Keratinocyte (primary cell): Measurements from ENCODE around the gene STRAP. TPM values are rescaled to one million over a fixed set of nuclear protein-coding genes. Genes with fewer than 3 reads are reported as not detected.

Experiments
- DNase-seq: peaks from one replicate; pipeline ENCODE4 v3.0.0-alpha.2; 2011; ENCODE audit warnings: low read depth, missing footprints, low spot score
- FAIRE-seq: peaks from 2 replicates; lab custom pipeline; 2011; peaks lifted over from hg19 to GRCh38; lab: Jason Lieb, UNC
- H2AFZ ChIP-seq: 2 replicates; pipeline ENCODE4 v1.6.0; 2012; ENCODE audit warnings: low read length, control low read depth, inconsistent platforms; ENCODE audit not compliant: control insufficient read depth
- H3K27ac ChIP-seq: 2 replicates; pipeline ENCODE4 v1.5.1; 2011; ENCODE audit warnings: low read length; ENCODE audit not compliant: control insufficient read depth, insufficient read depth
- H3K27me3 ChIP-seq: 3 replicates; pipeline ENCODE4 v1.6.0; 2011; ENCODE audit warnings: low read length; ENCODE audit not compliant: control insufficient read depth, insufficient read depth; ENCODE audit errors: extremely low read depth
- H3K36me3 ChIP-seq, 2 experiments: 2 replicates in 1 of 2; 3 replicates in 1 of 2; pipeline ENCODE4 v1.5.1; 2011; ENCODE audit warnings: low read length in 2 of 2, mild to moderate bottlenecking in 1 of 2; ENCODE audit not compliant: control insufficient read depth in 2 of 2, insufficient read depth in 2 of 2; ENCODE audit errors: extremely low read depth in 1 of 2
- H3K4me1 ChIP-seq: 3 replicates; pipeline ENCODE4 v1.5.1; 2011; ENCODE audit warnings: low read length; ENCODE audit not compliant: control insufficient read depth, insufficient read depth; ENCODE audit errors: extremely low read depth
- H3K4me2 ChIP-seq: 3 replicates; pipeline ENCODE4 v1.6.0; 2011; ENCODE audit warnings: low read depth, low read length; ENCODE audit not compliant: control insufficient read depth, insufficient read depth; ENCODE audit errors: extremely low read depth
- H3K4me3 ChIP-seq, 3 experiments: fragments of 200-600 bp in 1 of 3; sonication (generic) in 1 of 3; 2 replicates in 2 of 3; 3 replicates in 1 of 3; pipeline ENCODE4 v1.5.1; 2011 to 2016; ENCODE audit warnings: low read length in 3 of 3, mild to moderate bottlenecking in 3 of 3, control low read depth in 2 of 3, inconsistent platforms in 1 of 3, low read depth in 1 of 3, mixed read lengths in 1 of 3, mixed run types in 1 of 3, moderate library complexity in 1 of 3; ENCODE audit not compliant: control insufficient read depth in 2 of 3, insufficient read depth in 2 of 3; ENCODE audit errors: extremely low read depth in 1 of 3
- H3K79me2 ChIP-seq: 2 replicates; pipeline ENCODE4 v1.6.0; 2012; ENCODE audit warnings: low read length; ENCODE audit not compliant: control insufficient read depth, insufficient read depth
- H3K9ac ChIP-seq: 3 replicates; pipeline ENCODE4 v1.6.0; 2011; ENCODE audit warnings: low read length; ENCODE audit not compliant: control insufficient read depth, insufficient read depth; ENCODE audit errors: extremely low read depth
- H3K9me1 ChIP-seq: 3 replicates; pipeline ENCODE4 v1.6.0; 2011; ENCODE audit warnings: low read length; ENCODE audit not compliant: control insufficient read depth, insufficient read depth; ENCODE audit errors: extremely low read depth
- H3K9me3 ChIP-seq: 2 replicates; pipeline ENCODE4 v1.5.1; 2012; ENCODE audit warnings: low read depth, low read length; ENCODE audit not compliant: control insufficient read depth
- H4K20me1 ChIP-seq: 3 replicates; pipeline ENCODE4 v1.6.0; 2011; ENCODE audit warnings: low read length; ENCODE audit not compliant: control insufficient read depth, insufficient read depth; ENCODE audit errors: extremely low read depth
- EZH2 ChIP-seq: IDR thresholded peaks from one replicate; pipeline ENCODE4 v1.6.1; 2012; ENCODE audit warnings: inconsistent platforms, mild to moderate bottlenecking, low read length, moderate library complexity
- dilution Hi-C: fragments of 300-500 bp; cut with MboI; formaldehyde crosslinking; loops from one replicate; pipeline ENCODE4 v1.7.0; 2020; ENCODE audit warnings: low sequenced_read_pairs; ENCODE audit not compliant: extremely low pct_ligation_motif_present
- polyA plus RNA-seq, 5 experiments: library from polyadenylated mRNA; depleted of rRNA in 3 of 5; stranded (reverse) in 3 of 5; stranded (forward) in 1 of 5; unstranded in 1 of 5; fragments of >200 nt; gene quantifications; 1 replicate in 1 of 5; 2 replicates in 3 of 5; 3 replicates in 1 of 5; pipeline versions ENCODE4 v1.2.1 to v1.2.3, GENCODE V29; 2011 to 2012; ENCODE audit warnings: missing spikeins in 2 of 5, low read depth in 1 of 5, low replicate concordance in 1 of 5
- TF ChIP-seq, protein P1 (sequence below), 3 experiments: IDR thresholded peaks in 1 of 3; conservative IDR thresholded peaks in 1 of 3; optimal IDR thresholded peaks in 1 of 3; 2 replicates in 2 of 3; 3 replicates in 1 of 3; pipeline versions ENCODE3 to v1.5.1; 2011; ENCODE audit warnings: low read length in 3 of 3, mild to moderate bottlenecking in 3 of 3, moderate library complexity in 2 of 3, control low read depth in 1 of 3, inconsistent platforms in 1 of 3; ENCODE audit not compliant: insufficient read depth in 2 of 3; ENCODE audit errors: extremely low read depth in 1 of 3

STRAP gene
- polyA plus RNA-seq, 1 donor (not counting 4 experiments of a cell fraction or from before 2014, with no cell fraction given) = 210 TPM

DNA sequence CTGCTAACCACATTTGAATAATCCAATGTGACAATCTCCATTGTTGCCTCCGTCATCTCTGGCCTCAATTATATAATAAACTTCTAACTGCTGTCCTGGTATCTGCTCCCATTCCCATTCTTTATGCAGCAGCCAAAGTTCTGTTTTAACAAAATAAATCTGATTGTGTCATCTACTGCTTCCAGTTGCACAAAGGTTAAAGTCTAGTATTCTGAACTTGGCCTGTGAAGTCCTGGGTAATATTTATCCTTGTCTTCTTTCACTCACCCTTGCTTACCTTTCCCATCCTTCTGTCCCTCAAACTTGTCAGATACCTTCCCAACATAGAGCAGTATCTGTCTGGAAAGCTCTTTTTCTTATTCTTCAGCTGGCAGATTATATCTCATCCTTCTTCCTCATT, 19.3 kb upstream of the STRAP start:
- no peak overlapping the region for H3K27ac ChIP-seq
- no peak overlapping the region for H3K9ac ChIP-seq
- no peaks in the 10 kb centered on the region for H3K4me1 ChIP-seq
- H3K9me1 ChIP-seq = no peaks in the 10 kb centered on the region
- no peaks in the 10 kb centered on the region for H3K79me2 ChIP-seq
- FAIRE-seq = no peak
- DNase-seq = no peak
- dilution Hi-C loops = no loop called here
- no peak overlapping the region for H2AFZ ChIP-seq
- no peak overlapping the region for H3K4me2 ChIP-seq
- H3K9me3 ChIP-seq = no peaks in the 10 kb centered on the region
- no peak for TF ChIP-seq EZH2
- TF ChIP-seq, protein P1, sequence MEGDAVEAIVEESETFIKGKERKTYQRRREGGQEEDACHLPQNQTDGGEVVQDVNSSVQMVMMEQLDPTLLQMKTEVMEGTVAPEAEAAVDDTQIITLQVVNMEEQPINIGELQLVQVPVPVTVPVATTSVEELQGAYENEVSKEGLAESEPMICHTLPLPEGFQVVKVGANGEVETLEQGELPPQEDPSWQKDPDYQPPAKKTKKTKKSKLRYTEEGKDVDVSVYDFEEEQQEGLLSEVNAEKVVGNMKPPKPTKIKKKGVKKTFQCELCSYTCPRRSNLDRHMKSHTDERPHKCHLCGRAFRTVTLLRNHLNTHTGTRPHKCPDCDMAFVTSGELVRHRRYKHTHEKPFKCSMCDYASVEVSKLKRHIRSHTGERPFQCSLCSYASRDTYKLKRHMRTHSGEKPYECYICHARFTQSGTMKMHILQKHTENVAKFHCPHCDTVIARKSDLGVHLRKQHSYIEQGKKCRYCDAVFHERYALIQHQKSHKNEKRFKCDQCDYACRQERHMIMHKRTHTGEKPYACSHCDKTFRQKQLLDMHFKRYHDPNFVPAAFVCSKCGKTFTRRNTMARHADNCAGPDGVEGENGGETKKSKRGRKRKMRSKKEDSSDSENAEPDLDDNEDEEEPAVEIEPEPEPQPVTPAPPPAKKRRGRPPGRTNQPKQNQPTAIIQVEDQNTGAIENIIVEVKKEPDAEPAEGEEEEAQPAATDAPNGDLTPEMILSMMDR (optimal IDR thresholded peaks at IDR 0.05 in 1 of 3, IDR thresholded peaks at IDR 0.05 in 1 of 3, conservative IDR thresholded peaks at IDR 0.05 in 1 of 3; ENCODE audit: extremely low read depth in 1 of 3, insufficient read depth in 2 of 3, low read length in 3 of 3) = no peak
- no peaks in the 10 kb centered on the region for H3K27me3 ChIP-seq
- no peaks in the 10 kb centered on the region for H4K20me1 ChIP-seq
- H3K36me3 ChIP-seq = no peaks in the 10 kb centered on the region
- H3K4me3 ChIP-seq = no peak overlapping the region

DNA sequence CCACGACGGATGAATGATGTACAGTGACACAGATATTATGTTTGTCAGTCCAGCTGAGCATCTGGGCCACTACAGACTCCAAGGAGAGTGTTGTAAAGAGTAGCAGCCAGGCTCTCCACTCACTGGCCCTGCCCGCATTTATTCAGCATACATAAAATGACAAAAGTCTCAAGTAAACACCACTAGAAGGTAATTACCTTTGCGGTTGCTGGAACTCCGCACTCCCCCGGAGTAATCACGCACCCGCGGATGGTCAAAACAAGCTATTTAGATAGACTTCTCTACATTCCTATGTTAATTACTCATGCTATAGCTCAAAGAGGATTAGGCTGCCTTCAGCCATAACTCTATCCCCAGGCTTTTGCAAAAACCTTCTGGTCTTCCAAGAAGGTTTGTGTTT, 18.8 kb upstream of the STRAP start:
- TF ChIP-seq EZH2 = no peak
- TF ChIP-seq, protein P1 (optimal IDR thresholded peaks at IDR 0.05 in 1 of 3, IDR thresholded peaks at IDR 0.05 in 1 of 3, conservative IDR thresholded peaks at IDR 0.05 in 1 of 3; ENCODE audit: extremely low read depth in 1 of 3, insufficient read depth in 2 of 3, low read length in 3 of 3) = no peak
- Histone ChIP-seq H3K9ac (no peak overlapping the region), H4K20me1 (no peaks in the 10 kb centered on the region), H3K9me1 (no peaks in the 10 kb centered on the region), H3K4me1 (no peaks in the 10 kb centered on the region), H3K4me3 (no peak overlapping the region), H3K36me3 (no peaks in the 10 kb centered on the region), H3K27ac (no peak overlapping the region), H3K27me3 (no peaks in the 10 kb centered on the region), H3K4me2 (no peak overlapping the region), H3K9me3 (no peaks in the 10 kb centered on the region), H2AFZ (no peak overlapping the region), H3K79me2 (no peaks in the 10 kb centered on the region)
- DNase-seq = no peak
- no peak for FAIRE-seq
- dilution Hi-C loops = no loop called here
